Stomach (tissue), 9 donors: ENCODE data around the gene AICDA. TPM values are rescaled to one million over a fixed set of nuclear protein-coding genes. Genes with fewer than 3 reads are reported as not detected.
"Not testable (repeated sequence)": the region's sequence is repeated elsewhere in the genome, so short reads cannot be mapped to it uniquely, and the experiment has no call there.

Source experiments
- DNase-seq, 2 donors: peaks; one replicate each; pipeline versions ENCODE4 v3.0.0 to v3.0.0-alpha.2; 2013 to 2019
- H3K27ac ChIP-seq, 5 donors: fragments of 200-600 bp in 4 of 5; sonication (generic) in 4 of 5; one replicate each; pipeline ENCODE4 v1.5.1; 2013 to 2019; ENCODE audit warnings: mild to moderate bottlenecking in 1 of 5, moderate library complexity in 1 of 5
- H3K27me3 ChIP-seq, 3 donors: fragments of 200-600 bp; sonication (generic); one replicate each; pipeline ENCODE4 v1.5.1; 2017 to 2019; ENCODE audit warnings: mixed run types in 1 of 3
- H3K36me3 ChIP-seq, 4 donors: fragments of 200-600 bp; sonication (generic); 1 replicate in 3 of 4; 2 replicates in 1 of 4; pipeline ENCODE4 v1.5.1; 2016 to 2019
- H3K4me1 ChIP-seq, 4 donors: fragments of 200-600 bp; sonication (generic); one replicate each; pipeline ENCODE4 v1.5.1; 2016 to 2019
- H3K4me3 ChIP-seq, 4 donors: fragments of 200-600 bp; sonication (generic) in 3 of 4; one replicate each; pipeline ENCODE4 v1.5.1; 2016 to 2019; ENCODE audit warnings: mild to moderate bottlenecking in 1 of 4
- H3K9me3 ChIP-seq, 4 donors: fragments of 200-600 bp; sonication (generic); one replicate each; pipeline ENCODE4 v1.5.1; 2016 to 2019
- CTCF ChIP-seq, 7 experiments: fragments of 450-650 bp in 4 of 7; fragments of 200-600 bp in 3 of 7; sonication (generic) in 3 of 7; IDR thresholded peaks; one replicate each; pipeline ENCODE4 v1.5.1; 2016 to 2019; ENCODE audit warnings: antibody characterized with exemption in 7 of 7, control low read depth in 2 of 7, mild to moderate bottlenecking in 1 of 7
- EP300 ChIP-seq: sonication (generic); formaldehyde crosslinking; IDR thresholded peaks from one replicate; pipeline ENCODE4 v1.6.1; 2017; ENCODE audit warnings: antibody characterized with exemption
- POLR2A ChIP-seq, 4 donors: fragments of 450-650 bp; IDR thresholded peaks; one replicate each; pipeline ENCODE4 v1.6.1; 2016; ENCODE audit warnings: antibody characterized with exemption in 4 of 4, control low read depth in 2 of 4, mild to moderate bottlenecking in 1 of 4, moderate library complexity in 1 of 4
- POLR2AphosphoS5 ChIP-seq, 3 donors: sonication (generic); formaldehyde crosslinking; IDR thresholded peaks; one replicate each; pipeline ENCODE4 v1.6.1; 2016; ENCODE audit warnings: antibody characterized with exemption in 3 of 3
- WGBS, 5 donors: extraction: QIAGEN DNeasy Blood & Tissue Kit in 3 of 5; methylation state at CpG; one replicate each; pipeline versions ENCODE4 v1.1.5 to v1.1.7; 2013 to 2018; 5-methylcytosine and 5-hydroxymethylcytosine counted together
- intact Hi-C: fragments of 100-400 bp; cut with DNase I; formaldehyde crosslinking; loops from one replicate; pipeline ENCODE4 v1.15.1; 2023; ENCODE audit warnings: low total_unique reads
- polyA plus RNA-seq, 3 donors: library from polyadenylated mRNA; stranded (reverse); fragments of 200-250 nt; gene quantifications; one replicate each; pipeline ENCODE4 v1.2.3, GENCODE V29; 2013
- total RNA-seq, 5 donors: library from RNA; depleted of rRNA; stranded (reverse); fragments of >200 nt; gene quantifications; one replicate each; pipeline versions ENCODE4 v1.1.0 to v1.2.3, GENCODE V29; 2014 to 2016
- donor health status: healthy with polysubstance abuse.
- donor health status: Bipolar disorder and iron deficiency.
- donor health status: healthy.

AICDA gene
- total and polyA plus RNA-seq, 8 donors: 0.18 to 0.37 TPM; not detected in 6

- intact Hi-C loops: no loop called here
- WGBS, 5 donors: 45 to 64% (median 51%) methylated on average over 7 of the region's 7 CpGs
- TF ChIP-seq POLR2AphosphoS5 (IDR thresholded peaks at IDR 0.05) (no peak), CTCF (IDR thresholded peaks at IDR 0.05) (no peak), EP300 (no peak), POLR2A (IDR thresholded peaks at IDR 0.05) (no peak)
- no peaks in the 10 kb centered on the region for H3K9me3 ChIP-seq
- DNase-seq: no peak
- no peaks in the 10 kb centered on the region for H3K4me1 ChIP-seq
- no peak overlapping the region for H3K4me3 ChIP-seq
- H3K27me3 ChIP-seq: no peaks in the 10 kb centered on the region
- no peak overlapping the region for H3K27ac ChIP-seq
- no peaks in the 10 kb centered on the region for H3K36me3 ChIP-seq
Observed at GRCh38 chr12:8589679-8590078, 23.0 kb downstream of the AICDA start.

GRCh38 chr12:8584478-8584877, 28.2 kb downstream of the AICDA start:
- H3K9me3 ChIP-seq, DNase-seq, H3K27me3 ChIP-seq, H3K36me3 ChIP-seq, H3K4me3 ChIP-seq, intact Hi-C loops, H3K4me1 ChIP-seq, H3K27ac ChIP-seq: not testable (repeated sequence)
- 83 to 95% (median 90%) methylated on average over 13 of the region's 13 CpGs for WGBS, 5 donors

- DNase-seq: no peak
- H3K9me3 ChIP-seq: no peaks in the 10 kb centered on the region
- no peak overlapping the region for H3K27ac ChIP-seq
- no peaks in the 10 kb centered on the region for H3K4me1 ChIP-seq
- no peaks in the 10 kb centered on the region for H3K27me3 ChIP-seq
- no peaks in the 10 kb centered on the region for H3K36me3 ChIP-seq
- H3K4me3 ChIP-seq: no peak overlapping the region
- TF ChIP-seq EP300 (no peak), POLR2AphosphoS5 (IDR thresholded peaks at IDR 0.05) (no peak), POLR2A (IDR thresholded peaks at IDR 0.05) (no peak)
- intact Hi-C loops: no loop called here
- WGBS, 5 donors: 58 to 77% (median 71%) methylated on average over 7 of the region's 7 CpGs
Observed at GRCh38 chr12:8584004-8584403, 28.7 kb downstream of the AICDA start.

- Histone ChIP-seq H3K4me3 (no peak overlapping the region), H3K36me3 (no peaks in the 10 kb centered on the region), H3K27me3 (no peaks in the 10 kb centered on the region), H3K27ac (no peak overlapping the region), H3K9me3 (no peaks in the 10 kb centered on the region), H3K4me1 (no peaks in the 10 kb centered on the region)
- no peak for DNase-seq
- no peak for TF ChIP-seq CTCF (IDR thresholded peaks at IDR 0.05)
- TF ChIP-seq POLR2AphosphoS5 (IDR thresholded peaks at IDR 0.05): no peak
- no peak for TF ChIP-seq POLR2A (IDR thresholded peaks at IDR 0.05)
- no peak for TF ChIP-seq EP300
- intact Hi-C loops: no loop called here
- WGBS, 5 donors: 53 to 64% (median 56%) methylated on average over 9 of the region's 9 CpGs
Observed at GRCh38 chr12:8581098-8581784, 31.4 kb downstream of the AICDA start.

GRCh38 chr12:8577879-8578278, 34.8 kb downstream of the AICDA start:
- TF ChIP-seq POLR2AphosphoS5 (IDR thresholded peaks at IDR 0.05) (no peak), CTCF (IDR thresholded peaks at IDR 0.05) (no peak), EP300 (no peak), POLR2A (IDR thresholded peaks at IDR 0.05) (no peak)
- no peak overlapping the region for H3K4me3 ChIP-seq
- no peaks in the 10 kb centered on the region for H3K4me1 ChIP-seq
- DNase-seq: no peak
- H3K27me3 ChIP-seq: no peaks in the 10 kb centered on the region
- H3K9me3 ChIP-seq: no peaks in the 10 kb centered on the region
- no peaks in the 10 kb centered on the region for H3K36me3 ChIP-seq
- WGBS, 5 donors: 74 to 86% (median 81%) methylated on average over 3 of the region's 3 CpGs
- no peak overlapping the region for H3K27ac ChIP-seq
- intact Hi-C loops: no loop called here
